Peyer's patch (tissue), 4 donors: ENCODE measurements around the gene TMEM81.

Experiments
- POLR2A ChIP-seq, 2 donors: fragments of 450-650 bp; IDR thresholded peaks; one replicate each; pipeline ENCODE4 v1.5.1; 2017; ENCODE audit warnings: antibody characterized with exemption in 2 of 2, mild to moderate bottlenecking in 2 of 2, moderate library complexity in 2 of 2
- TF ChIP-seq, protein P1 (sequence below), 6 experiments: fragments of 450-650 bp in 4 of 6; fragments of 200-600 bp in 2 of 6; sonication (generic) in 1 of 6; IDR thresholded peaks; one replicate each; pipeline ENCODE4 v1.5.1; 2017 to 2019; ENCODE audit warnings: antibody characterized with exemption in 6 of 6, mild to moderate bottlenecking in 3 of 6, moderate library complexity in 1 of 6

DNA sequence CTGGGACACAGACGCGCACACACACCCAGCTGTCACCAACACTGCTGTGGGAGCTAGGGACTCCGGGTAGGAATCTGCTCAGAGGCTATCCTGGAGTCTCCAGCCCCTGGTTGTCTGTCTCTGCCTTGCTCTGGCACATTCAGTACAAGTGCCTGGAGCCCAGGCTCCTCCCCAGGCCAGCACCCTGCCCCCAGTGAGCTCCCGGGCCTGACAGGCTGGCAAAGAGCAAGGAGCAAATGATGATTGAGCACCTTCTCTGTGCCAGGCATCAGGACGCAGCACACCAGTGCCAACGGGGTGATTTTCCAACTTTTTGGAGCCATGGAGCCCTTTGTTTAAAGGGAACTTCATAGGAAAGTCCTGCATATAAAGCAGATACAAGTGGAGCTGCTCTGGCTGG, 34.8 kb downstream of the TMEM81 start:
- TF ChIP-seq, protein P1, sequence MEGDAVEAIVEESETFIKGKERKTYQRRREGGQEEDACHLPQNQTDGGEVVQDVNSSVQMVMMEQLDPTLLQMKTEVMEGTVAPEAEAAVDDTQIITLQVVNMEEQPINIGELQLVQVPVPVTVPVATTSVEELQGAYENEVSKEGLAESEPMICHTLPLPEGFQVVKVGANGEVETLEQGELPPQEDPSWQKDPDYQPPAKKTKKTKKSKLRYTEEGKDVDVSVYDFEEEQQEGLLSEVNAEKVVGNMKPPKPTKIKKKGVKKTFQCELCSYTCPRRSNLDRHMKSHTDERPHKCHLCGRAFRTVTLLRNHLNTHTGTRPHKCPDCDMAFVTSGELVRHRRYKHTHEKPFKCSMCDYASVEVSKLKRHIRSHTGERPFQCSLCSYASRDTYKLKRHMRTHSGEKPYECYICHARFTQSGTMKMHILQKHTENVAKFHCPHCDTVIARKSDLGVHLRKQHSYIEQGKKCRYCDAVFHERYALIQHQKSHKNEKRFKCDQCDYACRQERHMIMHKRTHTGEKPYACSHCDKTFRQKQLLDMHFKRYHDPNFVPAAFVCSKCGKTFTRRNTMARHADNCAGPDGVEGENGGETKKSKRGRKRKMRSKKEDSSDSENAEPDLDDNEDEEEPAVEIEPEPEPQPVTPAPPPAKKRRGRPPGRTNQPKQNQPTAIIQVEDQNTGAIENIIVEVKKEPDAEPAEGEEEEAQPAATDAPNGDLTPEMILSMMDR (IDR thresholded peaks at IDR 0.05): no peak
- no peak for TF ChIP-seq POLR2A (IDR thresholded peaks at IDR 0.05)
